Fibroblast of pulmonary artery (primary cell): ENCODE data around the gene SLC25A1.
"Not testable (repeated sequence)": the region's sequence is repeated elsewhere in the genome, so short reads cannot be mapped to it uniquely, and the experiment has no call there.

Experiments used
- DNase-seq: peaks from one replicate; pipeline ENCODE4 v3.0.0-alpha.2; 2010; ENCODE audit warnings: low read depth
- H3K4me3 ChIP-seq: replicated peaks from 2 replicates; pipeline ENCODE4 v1.5.1; 2011; ENCODE audit warnings: low read depth, mild to moderate bottlenecking, control low read depth, low read length, moderate library complexity
- TF ChIP-seq, protein P1 (sequence below): IDR thresholded peaks from 2 replicates; pipeline ENCODE4 v1.5.1; 2011; ENCODE audit warnings: mild to moderate bottlenecking, control low read depth, low read length, inconsistent platforms; ENCODE audit errors: missing control alignments

SLC25A1 gene

DNA sequence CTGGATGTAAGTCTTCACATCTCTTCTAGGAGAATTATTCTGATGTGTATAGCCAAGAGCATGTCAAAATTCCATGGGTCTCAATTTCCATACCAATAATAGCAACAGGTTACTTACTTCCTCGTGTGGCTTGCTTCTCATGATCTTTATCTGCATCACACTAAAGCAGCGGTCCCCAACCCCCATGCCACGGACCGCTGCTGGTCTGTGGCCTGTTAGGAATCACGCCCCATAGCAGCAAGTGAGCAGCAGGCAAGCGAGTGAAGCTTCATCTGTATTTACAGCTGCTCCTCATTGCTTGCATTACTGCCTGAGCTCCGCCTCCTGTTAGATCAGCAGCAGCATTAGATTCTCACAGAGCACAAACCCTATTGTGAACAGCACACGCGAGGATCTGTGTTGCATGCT, 28.9 kb upstream of the SLC25A1 start:
- TF ChIP-seq, protein P1, sequence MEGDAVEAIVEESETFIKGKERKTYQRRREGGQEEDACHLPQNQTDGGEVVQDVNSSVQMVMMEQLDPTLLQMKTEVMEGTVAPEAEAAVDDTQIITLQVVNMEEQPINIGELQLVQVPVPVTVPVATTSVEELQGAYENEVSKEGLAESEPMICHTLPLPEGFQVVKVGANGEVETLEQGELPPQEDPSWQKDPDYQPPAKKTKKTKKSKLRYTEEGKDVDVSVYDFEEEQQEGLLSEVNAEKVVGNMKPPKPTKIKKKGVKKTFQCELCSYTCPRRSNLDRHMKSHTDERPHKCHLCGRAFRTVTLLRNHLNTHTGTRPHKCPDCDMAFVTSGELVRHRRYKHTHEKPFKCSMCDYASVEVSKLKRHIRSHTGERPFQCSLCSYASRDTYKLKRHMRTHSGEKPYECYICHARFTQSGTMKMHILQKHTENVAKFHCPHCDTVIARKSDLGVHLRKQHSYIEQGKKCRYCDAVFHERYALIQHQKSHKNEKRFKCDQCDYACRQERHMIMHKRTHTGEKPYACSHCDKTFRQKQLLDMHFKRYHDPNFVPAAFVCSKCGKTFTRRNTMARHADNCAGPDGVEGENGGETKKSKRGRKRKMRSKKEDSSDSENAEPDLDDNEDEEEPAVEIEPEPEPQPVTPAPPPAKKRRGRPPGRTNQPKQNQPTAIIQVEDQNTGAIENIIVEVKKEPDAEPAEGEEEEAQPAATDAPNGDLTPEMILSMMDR: no peak
- no peak overlapping the region for H3K4me3 ChIP-seq
- no peak for DNase-seq

DNA sequence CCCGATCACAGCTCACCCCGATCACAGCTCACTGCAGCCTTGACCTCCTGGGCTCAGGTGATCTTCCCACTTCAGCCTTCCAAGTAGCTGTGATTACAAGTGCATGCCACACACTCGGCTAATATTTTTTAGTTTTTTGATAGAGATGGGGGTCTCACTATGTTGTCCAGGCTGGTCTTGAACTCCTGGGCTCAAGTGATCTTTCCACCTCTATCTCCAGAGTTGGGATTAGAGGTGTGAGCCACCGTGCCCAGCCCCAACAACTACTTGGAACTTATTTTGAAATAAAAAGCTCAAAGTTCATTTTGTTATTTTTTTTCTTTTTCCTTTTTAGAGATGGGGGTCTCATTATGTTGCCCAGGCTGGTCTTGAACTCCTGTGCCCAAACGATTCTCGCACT, 27.8 kb upstream of the SLC25A1 start:
- no peak overlapping the region for H3K4me3 ChIP-seq
- TF ChIP-seq, protein P1: no peak
- DNase-seq: no peak

DNA sequence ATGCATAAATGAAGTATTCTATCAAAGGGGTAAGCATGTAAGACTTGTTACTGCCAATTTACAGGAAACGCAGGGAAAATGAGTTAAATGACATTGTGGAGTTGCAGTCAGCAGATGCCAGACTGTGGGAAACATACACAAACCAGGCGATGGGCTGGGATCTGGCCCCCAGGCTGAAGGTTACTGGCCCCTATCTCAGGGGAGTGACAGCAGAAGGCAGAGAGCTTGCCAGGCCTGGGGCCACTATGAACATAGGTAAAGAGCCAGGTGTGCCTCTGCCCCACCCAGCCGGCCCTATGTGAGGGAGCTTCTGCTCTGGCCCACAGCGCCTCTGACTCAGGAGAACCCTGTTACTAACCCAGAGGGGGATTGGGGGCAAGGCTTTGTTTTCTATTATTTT, 26.1 kb upstream of the SLC25A1 start:
- TF ChIP-seq, protein P1: no peak
- H3K4me3 ChIP-seq: no peak overlapping the region
- no peak for DNase-seq

DNA sequence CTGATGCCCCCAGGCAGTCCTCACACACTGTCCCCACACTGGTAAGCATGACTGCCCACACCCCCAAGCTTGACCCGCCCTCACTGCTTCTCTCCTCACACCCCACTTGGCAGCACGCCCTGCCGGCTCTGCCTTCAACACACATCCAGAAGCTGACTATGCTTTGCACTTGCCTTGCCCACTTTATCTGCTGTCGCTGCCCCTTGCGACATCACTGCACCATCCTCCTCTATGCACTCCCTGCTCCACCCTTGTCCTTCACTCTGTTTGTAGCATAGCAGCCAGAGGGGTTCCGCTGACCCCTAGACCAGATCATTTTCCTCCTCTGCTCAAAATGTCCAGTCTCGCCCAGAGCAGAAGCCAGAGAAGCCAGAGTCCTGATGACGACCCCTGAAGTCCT, 25.3 kb upstream of the SLC25A1 start:
- no peak overlapping the region for H3K4me3 ChIP-seq
- no peak for DNase-seq
- TF ChIP-seq, protein P1: no peak

DNA sequence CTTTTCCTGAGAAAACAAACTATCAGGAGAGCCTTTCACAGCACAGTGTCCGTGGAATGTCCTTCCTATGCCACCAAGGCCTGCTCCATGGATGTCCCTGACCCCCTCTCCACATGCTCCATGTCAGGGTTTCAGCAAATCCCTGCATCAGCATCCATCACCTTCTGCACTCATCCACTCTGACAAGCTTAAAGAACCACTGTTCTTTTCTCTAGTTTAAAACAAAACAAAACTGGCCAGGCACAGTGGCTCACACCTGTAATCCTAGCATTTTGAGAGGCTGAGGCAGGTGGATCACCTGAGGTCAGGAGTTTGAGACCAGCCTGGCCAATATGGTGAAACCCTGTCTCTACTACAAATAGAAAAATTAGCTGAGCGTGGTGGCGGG, 24.3 kb upstream of the SLC25A1 start:
- DNase-seq, H3K4me3 ChIP-seq: not testable (repeated sequence)

DNA sequence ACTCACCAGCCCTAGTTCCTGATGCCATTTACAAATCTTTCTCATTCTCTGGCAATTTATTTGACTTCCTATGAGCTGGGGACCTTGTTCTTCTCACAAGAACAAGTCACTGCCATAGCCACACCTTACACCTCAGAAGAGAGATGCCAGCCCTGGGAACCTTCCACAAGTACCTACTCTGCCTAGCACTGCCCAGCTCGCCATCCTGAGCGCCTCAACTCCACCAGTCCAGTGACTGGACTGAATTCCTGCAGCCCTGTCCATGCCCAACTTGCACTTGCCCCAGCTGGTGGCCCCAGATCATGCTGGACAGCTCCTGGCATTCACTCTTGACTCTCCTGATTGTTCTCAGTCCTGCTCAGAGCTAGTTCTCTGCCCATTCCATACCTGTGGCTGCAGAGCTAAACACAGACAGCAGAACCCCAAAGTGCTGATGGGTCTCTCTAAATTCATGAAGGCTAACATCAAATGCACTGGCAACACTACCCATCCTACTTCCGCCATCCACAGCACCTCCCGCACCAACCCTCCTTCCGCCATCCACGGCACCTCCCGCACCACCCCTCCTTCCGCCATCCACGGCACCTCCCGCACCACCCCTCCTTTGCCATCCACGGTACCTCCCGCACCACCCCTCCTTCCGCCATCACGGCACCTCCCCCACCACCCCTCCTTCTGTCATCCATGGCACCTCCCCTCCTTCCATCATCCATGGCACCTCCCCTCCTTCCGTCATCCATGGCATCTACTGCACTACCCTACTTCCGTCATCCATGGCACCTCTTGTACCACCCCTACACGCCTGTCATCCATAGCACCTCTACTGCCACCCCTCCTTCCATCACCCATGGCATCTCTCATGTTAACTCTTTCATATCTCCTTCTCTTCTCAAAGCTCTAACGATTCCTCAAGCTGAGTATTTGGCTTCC, 23.6 kb upstream of the SLC25A1 start:
- no peak for DNase-seq
- H3K4me3 ChIP-seq: no peak overlapping the region
- TF ChIP-seq, protein P1: no peak

DNA sequence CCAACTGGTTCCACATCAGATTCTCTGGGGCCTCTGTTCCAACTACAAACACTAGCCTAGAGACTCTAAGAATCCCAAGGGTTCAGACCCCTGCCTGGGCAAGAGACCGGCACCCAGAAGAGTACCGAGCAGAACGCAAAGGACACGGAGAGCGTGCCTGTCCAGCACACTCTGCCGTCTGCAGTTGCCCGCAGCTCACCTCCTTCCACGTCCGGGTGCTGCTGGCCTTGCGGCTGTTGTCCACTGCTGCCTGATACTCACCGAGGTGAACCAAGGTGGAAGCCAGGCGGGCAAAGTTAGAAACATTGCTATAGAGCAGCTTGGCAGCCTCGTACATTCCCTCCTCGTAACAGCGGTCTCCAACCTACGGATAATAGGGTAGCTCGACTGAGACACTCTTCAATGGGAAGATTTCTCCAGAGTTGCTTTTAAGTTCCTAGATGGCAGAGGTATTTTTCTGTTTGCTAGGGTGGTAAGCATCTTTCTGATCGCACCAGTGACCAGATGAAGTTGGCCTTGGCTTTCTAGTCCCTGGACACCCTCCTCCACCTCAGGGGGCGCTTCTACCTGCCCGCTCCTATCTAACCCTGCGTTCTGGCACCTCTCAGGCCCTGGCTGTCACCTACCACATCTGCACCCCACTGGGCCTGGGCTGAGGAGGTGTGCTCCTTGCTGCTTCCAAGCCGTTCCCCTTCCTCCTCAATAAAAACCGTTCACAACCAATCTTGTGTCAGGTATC, 22.8 kb upstream of the SLC25A1 start:
- no peak for DNase-seq
- no peak overlapping the region for H3K4me3 ChIP-seq
- TF ChIP-seq, protein P1: no peak
